Prostate gland (tissue), 2 donors: ENCODE measurements around the gene ADGRG6. TPM values are rescaled to one million over a fixed set of nuclear protein-coding genes. Genes with fewer than 3 reads are reported as not detected.

Source experiments
- DNase-seq: peaks from one replicate; pipeline ENCODE4 v3.0.0-alpha.2; 2019; ENCODE audit warnings: low spot score
- H3K27ac ChIP-seq, 2 donors: fragments of 200-600 bp; sonication (generic); 2 replicates each; pipeline ENCODE4 v1.5.1; 2017 to 2019
- H3K27me3 ChIP-seq: fragments of 200-600 bp; sonication (generic); replicated peaks from 2 replicates; pipeline ENCODE4 v1.5.1; 2019; ENCODE audit not compliant: insufficient read depth
- H3K36me3 ChIP-seq, 2 donors: fragments of 200-600 bp; sonication (generic); 1 replicate in 1 of 2; 2 replicates in 1 of 2; pipeline versions ENCODE4 v1.5.1 to v1.8.1; 2017 to 2019
- H3K4me1 ChIP-seq: fragments of 200-600 bp; sonication (generic); replicated peaks from 2 replicates; pipeline ENCODE4 v1.5.1; 2019
- H3K4me3 ChIP-seq, 2 donors: fragments of 200-600 bp; sonication (generic); 2 replicates each; pipeline ENCODE4 v1.5.1; 2017 to 2019
- H3K9me3 ChIP-seq: fragments of 200-600 bp; sonication (generic); 2 replicates; pipeline ENCODE4 v1.5.1; 2017
- CTCF ChIP-seq, 4 experiments: fragments of 200-600 bp in 2 of 4; fragments of 450-650 bp in 2 of 4; sonication (generic) in 2 of 4; IDR thresholded peaks; 1 replicate in 3 of 4; 2 replicates in 1 of 4; pipeline ENCODE4 v1.5.1; 2016 to 2019; ENCODE audit warnings: antibody characterized with exemption in 4 of 4, mild to moderate bottlenecking in 2 of 4, moderate library complexity in 2 of 4
- POLR2A ChIP-seq: fragments of 450-650 bp; IDR thresholded peaks from one replicate; pipeline ENCODE4 v1.6.1; 2016; ENCODE audit warnings: antibody characterized with exemption, mild to moderate bottlenecking
- POLR2AphosphoS5 ChIP-seq: sonication (generic); formaldehyde crosslinking; IDR thresholded peaks from one replicate; pipeline ENCODE4 v1.6.1; 2017; ENCODE audit warnings: antibody characterized with exemption
- WGBS: methylation state at CpG from one replicate; pipeline ENCODE4 v1.1.5; 2018; 5-methylcytosine and 5-hydroxymethylcytosine counted together
- intact Hi-C: fragments of 100-400 bp; cut with DNase I; formaldehyde crosslinking; loops from one replicate; pipeline ENCODE4 v1.14.2; 2022
- total RNA-seq, 2 donors: library from RNA; depleted of rRNA; stranded (reverse); fragments of >200 nt; gene quantifications; one replicate each; pipeline ENCODE4 v1.1.0, GENCODE V29; 2016

The ADGRG6 gene
- total RNA-seq, 2 donors from 2014 or later, result 13.5 to 18.0 TPM

- TF ChIP-seq POLR2A, result no peak
- TF ChIP-seq CTCF (IDR thresholded peaks at IDR 0.05), result no peak
- TF ChIP-seq POLR2AphosphoS5, result no peak
- Histone ChIP-seq H3K4me3 (no peak overlapping the region), H3K36me3 (no peaks in the 10 kb centered on the region), H3K27ac (no peak overlapping the region), H3K27me3 (no peaks in the 10 kb centered on the region), H3K9me3 (no peaks in the 10 kb centered on the region), H3K4me1 (no peaks in the 10 kb centered on the region)
- DNase-seq, result no peak
- WGBS, result 69% methylated on average over 4 of the region's 4 CpGs
- intact Hi-C loops, result no loop called here
These were observed 98.7 kb downstream of the ADGRG6 start for GRCh38 chr6:142400495-142400894.

DNA sequence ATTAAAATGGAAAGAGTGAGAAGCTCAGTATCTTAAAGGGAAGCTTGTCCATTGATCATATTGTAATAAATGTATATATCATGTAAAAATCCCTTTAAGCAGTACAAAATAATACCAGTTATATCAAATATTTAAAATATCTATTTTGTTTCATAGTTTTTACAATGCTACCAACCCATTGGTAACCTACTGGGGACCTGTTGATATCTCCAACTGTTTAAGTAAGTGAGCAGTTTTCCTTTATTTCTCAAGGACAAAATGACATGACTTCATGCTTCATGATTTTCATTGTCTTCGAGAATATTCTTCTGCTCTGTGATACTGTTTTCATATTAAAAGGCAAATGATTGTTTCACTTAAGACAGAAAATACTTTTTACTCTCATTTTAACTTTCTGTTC lies 100.0 kb downstream of the ADGRG6 start:
- no peak for TF ChIP-seq POLR2A

DNA sequence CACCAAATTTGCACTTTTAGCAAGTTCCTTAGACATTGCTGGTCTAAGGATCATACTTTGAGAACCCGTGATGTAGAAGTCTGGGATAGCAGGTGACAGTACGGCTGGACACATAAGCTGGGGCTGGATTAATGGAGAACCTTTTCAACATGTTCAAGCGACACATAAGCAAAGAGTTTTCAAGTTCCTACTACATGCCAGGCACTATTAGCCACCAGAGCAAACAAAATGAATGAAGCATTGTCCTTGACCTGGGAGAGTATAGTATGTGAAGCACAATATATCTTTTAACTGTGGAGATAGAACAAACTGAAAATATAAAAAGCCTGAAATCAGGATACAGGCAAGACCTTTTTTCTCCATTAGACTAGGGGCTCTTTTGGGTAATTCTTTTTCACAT lies 102.9 kb downstream of the ADGRG6 start:
- no peak overlapping the region for H3K27ac ChIP-seq
- WGBS, result 70% methylated on average over 3 of the region's 3 CpGs
- no peaks in the 10 kb centered on the region for H3K27me3 ChIP-seq
- no peak overlapping the region for H3K4me3 ChIP-seq
- TF ChIP-seq POLR2AphosphoS5, result no peak
- TF ChIP-seq POLR2A, result no peak
- no peak for TF ChIP-seq CTCF (IDR thresholded peaks at IDR 0.05)
- no peaks in the 10 kb centered on the region for H3K4me1 ChIP-seq
- no peaks in the 10 kb centered on the region for H3K9me3 ChIP-seq
- intact Hi-C loops, result no loop called here
- no peaks in the 10 kb centered on the region for H3K36me3 ChIP-seq
- no peak for DNase-seq

More for the DNA sequence above, 100.0 kb downstream of the ADGRG6 start:
- WGBS, result 96% methylated on average over 1 of the region's 1 CpG
- Histone ChIP-seq H3K27me3 (no peaks in the 10 kb centered on the region), H3K27ac (no peak overlapping the region), H3K9me3 (no peaks in the 10 kb centered on the region), H3K36me3 (no peaks in the 10 kb centered on the region), H3K4me1 (no peaks in the 10 kb centered on the region), H3K4me3 (no peak overlapping the region)
- DNase-seq, result no peak
- intact Hi-C loops, result no loop called here

GRCh38 chr6:142406131-142406530 lies 104.3 kb downstream of the ADGRG6 start:
- WGBS, result 45% methylated on average over 3 of the region's 3 CpGs
- TF ChIP-seq CTCF (IDR thresholded peaks at IDR 0.05), result no peak
- no peak for TF ChIP-seq POLR2A
- TF ChIP-seq POLR2AphosphoS5, result no peak
- Histone ChIP-seq H3K27me3 (no peaks in the 10 kb centered on the region), H3K4me1 (no peaks in the 10 kb centered on the region), H3K27ac (no peak overlapping the region), H3K4me3 (no peak overlapping the region), H3K9me3 (no peaks in the 10 kb centered on the region), H3K36me3 (no peaks in the 10 kb centered on the region)
- no peak for DNase-seq
- intact Hi-C loops, result no loop called here

DNA sequence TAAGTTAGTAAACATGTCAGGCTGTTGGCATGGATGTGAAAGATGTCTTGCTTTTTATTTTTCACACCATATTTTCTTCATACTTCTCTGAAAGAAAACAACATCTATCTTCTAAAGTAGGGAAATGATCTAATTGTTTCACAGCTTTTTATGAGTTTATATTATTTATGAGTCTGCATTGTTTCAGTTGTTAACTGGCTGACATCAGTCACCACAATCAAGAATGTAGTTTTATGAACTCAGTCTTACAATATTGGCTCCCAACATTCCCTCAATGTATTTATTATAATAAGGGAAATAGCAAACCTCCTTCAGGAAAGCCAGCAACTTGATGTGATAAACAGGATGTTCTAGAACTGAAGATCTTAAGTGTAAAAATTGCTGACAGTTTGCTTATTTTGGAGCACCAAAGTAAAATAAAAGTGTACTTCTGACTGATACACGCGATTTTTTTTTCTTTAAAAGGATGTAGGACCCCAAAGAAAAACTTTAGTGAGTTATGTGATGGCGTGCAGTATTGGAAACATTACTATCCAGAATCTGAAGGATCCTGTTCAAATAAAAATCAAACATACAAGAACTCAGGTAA lies 106.0 kb downstream of the ADGRG6 start:
- H3K9me3 ChIP-seq, result no peaks in the 10 kb centered on the region
- no peaks in the 10 kb centered on the region for H3K36me3 ChIP-seq
- intact Hi-C loops, result no loop called here
- H3K4me3 ChIP-seq, result no peak overlapping the region
- no peak for TF ChIP-seq POLR2A
- no peak for TF ChIP-seq POLR2AphosphoS5
- TF ChIP-seq CTCF (IDR thresholded peaks at IDR 0.05), result no peak
- 61% methylated on average over 3 of the region's 3 CpGs for WGBS
- DNase-seq, result no peak
- no peaks in the 10 kb centered on the region for H3K4me1 ChIP-seq
- H3K27ac ChIP-seq, result no peak overlapping the region
- no peaks in the 10 kb centered on the region for H3K27me3 ChIP-seq
